ENCODE results near the gene C10orf90.

The C10orf90 gene

GRCh38 chr10:126536656-126537055, 133.8 kb downstream of the C10orf90 start:
- no peak overlapping the region for H3K4me3 ChIP-seq (ENCODE audit: low read depth, low read length)
- no peak for TF ChIP-seq CTCF (IDR thresholded peaks at IDR 0.05; ENCODE audit: borderline replicate concordance, insufficient read depth, low read depth, low read length)

- no peak overlapping the region for H3K4me3 ChIP-seq (ENCODE audit: low read depth, low read length)
- TF ChIP-seq CTCF (IDR thresholded peaks at IDR 0.05; ENCODE audit: borderline replicate concordance, insufficient read depth, low read depth, low read length) = no peak
Observed at GRCh38 chr10:126536148-126536547, 134.3 kb downstream of the C10orf90 start.

GRCh38 chr10:126533644-126534043, 136.8 kb downstream of the C10orf90 start:
- no peak for TF ChIP-seq CTCF (IDR thresholded peaks at IDR 0.05; ENCODE audit: borderline replicate concordance, insufficient read depth, low read depth, low read length)
- H3K4me3 ChIP-seq (ENCODE audit: low read depth, low read length) = no peak overlapping the region

- H3K4me3 ChIP-seq (ENCODE audit: low read depth, low read length) = no peak overlapping the region
- TF ChIP-seq CTCF (IDR thresholded peaks at IDR 0.05; ENCODE audit: borderline replicate concordance, insufficient read depth, low read depth, low read length) = no peak
Observed at GRCh38 chr10:126528315-126528835, 142.1 kb downstream of the C10orf90 start.

- no peak for TF ChIP-seq CTCF (IDR thresholded peaks at IDR 0.05; ENCODE audit: borderline replicate concordance, insufficient read depth, low read depth, low read length)
- H3K4me3 ChIP-seq (ENCODE audit: low read depth, low read length) = no peak overlapping the region
Observed at GRCh38 chr10:126527645-126528314, 142.7 kb downstream of the C10orf90 start.

- no peak for TF ChIP-seq CTCF (IDR thresholded peaks at IDR 0.05; ENCODE audit: borderline replicate concordance, insufficient read depth, low read depth, low read length)
- H3K4me3 ChIP-seq (ENCODE audit: low read depth, low read length) = no peak overlapping the region
Observed at GRCh38 chr10:126525326-126525725, 145.2 kb downstream of the C10orf90 start.

GRCh38 chr10:126524526-126524925, 146.0 kb downstream of the C10orf90 start:
- no peak overlapping the region for H3K4me3 ChIP-seq (ENCODE audit: low read depth, low read length)
- TF ChIP-seq CTCF (IDR thresholded peaks at IDR 0.05; ENCODE audit: borderline replicate concordance, insufficient read depth, low read depth, low read length) = no peak

Measured in GM12875 (cell line).